AG04449 (cell line): ENCODE data around the gene ETV3L.

Experiments used
- CTCF ChIA-PET: fragments of 350-600 bp; formaldehyde crosslinking; extraction: SDS; loops from one replicate; lab custom pipeline; 2021; ENCODE audit warnings: antibody characterized with exemption; lab: Yijun Ruan, JAX
- POLR2A ChIA-PET: fragments of 400-600, 350-600 bp; formaldehyde crosslinking; extraction: SDS; loops from one replicate; lab custom pipeline; 2020; ENCODE audit warnings: antibody characterized with exemption, inconsistent platforms; lab: Yijun Ruan, JAX
- DNase-seq: peaks from one replicate; pipeline ENCODE4 v3.0.0-alpha.2; 2010; ENCODE audit warnings: low read depth, low spot score
- H3K4me3 ChIP-seq: 2 replicates; pipeline ENCODE4 v1.5.1; 2011; ENCODE audit warnings: low read depth, mild to moderate bottlenecking, control low read depth, low read length
- TF ChIP-seq, protein P1 (sequence below): IDR thresholded peaks from one replicate; pipeline ENCODE4 v1.5.1; 2011; ENCODE audit warnings: mild to moderate bottlenecking, moderate library complexity, low read length, control low read depth, inconsistent platforms; ENCODE audit not compliant: insufficient read depth; ENCODE audit errors: missing control alignments

The ETV3L gene

DNA sequence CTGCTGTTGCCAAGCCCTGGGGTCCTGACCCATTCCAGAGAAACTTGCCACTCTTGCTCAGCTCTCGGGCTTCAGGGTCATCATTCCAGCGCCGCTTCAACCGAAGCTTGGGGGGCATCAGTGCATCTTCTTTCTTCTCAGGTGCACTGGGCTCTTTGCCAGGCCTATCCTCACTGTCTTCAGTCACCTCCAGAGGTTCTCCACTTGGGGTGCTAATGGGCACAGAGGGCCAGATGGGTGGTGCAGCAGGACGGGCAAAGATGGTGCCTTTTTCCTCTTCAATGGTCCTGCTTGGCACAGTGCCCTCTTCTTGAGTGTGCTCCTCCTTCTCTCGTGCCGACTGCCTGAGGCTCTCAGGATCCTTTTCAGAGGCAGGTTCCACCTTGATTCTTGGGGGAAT lies 25.2 kb upstream of the ETV3L start:
- CTCF ChIA-PET = interaction anchor here (1.1 to 1.7 kb wide), 2 partner anchors 14 to 35 kb away, joined by 4 to 5 read pairs; no protein-coding TSS in a partner anchor
- POLR2A ChIA-PET = no interaction called here
- no peak for DNase-seq
- TF ChIP-seq, protein P1, sequence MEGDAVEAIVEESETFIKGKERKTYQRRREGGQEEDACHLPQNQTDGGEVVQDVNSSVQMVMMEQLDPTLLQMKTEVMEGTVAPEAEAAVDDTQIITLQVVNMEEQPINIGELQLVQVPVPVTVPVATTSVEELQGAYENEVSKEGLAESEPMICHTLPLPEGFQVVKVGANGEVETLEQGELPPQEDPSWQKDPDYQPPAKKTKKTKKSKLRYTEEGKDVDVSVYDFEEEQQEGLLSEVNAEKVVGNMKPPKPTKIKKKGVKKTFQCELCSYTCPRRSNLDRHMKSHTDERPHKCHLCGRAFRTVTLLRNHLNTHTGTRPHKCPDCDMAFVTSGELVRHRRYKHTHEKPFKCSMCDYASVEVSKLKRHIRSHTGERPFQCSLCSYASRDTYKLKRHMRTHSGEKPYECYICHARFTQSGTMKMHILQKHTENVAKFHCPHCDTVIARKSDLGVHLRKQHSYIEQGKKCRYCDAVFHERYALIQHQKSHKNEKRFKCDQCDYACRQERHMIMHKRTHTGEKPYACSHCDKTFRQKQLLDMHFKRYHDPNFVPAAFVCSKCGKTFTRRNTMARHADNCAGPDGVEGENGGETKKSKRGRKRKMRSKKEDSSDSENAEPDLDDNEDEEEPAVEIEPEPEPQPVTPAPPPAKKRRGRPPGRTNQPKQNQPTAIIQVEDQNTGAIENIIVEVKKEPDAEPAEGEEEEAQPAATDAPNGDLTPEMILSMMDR = no peak
- H3K4me3 ChIP-seq = no peak overlapping the region

- DNase-seq = no peak
- TF ChIP-seq, protein P1 = no peak
- ChIA-PET POLR2A (interaction anchor here (1.3 kb wide), 1 partner anchor 12 kb away, joined by 5 read pairs; no protein-coding TSS in a partner anchor), CTCF (interaction anchor here (1.3 kb wide), 1 partner anchor 29 kb away, joined by 6 read pairs; no protein-coding TSS in a partner anchor)
- H3K4me3 ChIP-seq = no peak overlapping the region
Measured at GRCh38 chr1:157119448-157119847, 19.8 kb upstream of the ETV3L start.

DNA sequence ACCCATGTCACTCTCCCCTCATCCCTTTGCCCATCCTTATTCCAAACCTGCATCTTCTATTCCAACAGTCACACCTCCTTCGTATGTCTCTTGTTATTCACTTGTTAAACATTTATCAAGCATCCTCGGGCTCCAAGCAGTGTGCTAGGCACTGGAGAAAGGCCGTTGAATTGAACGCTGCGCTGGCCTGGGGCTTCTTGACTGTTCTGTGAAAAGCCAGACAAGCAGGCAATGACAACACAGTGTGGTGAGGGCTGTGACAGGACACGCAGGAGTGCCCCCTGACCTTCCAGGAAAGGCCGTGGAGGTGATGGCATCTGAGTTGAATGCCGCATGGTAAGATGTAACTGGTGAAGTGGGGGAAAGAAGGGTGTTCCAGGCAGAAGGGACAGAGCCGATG lies 19.4 kb upstream of the ETV3L start:
- H3K4me3 ChIP-seq = no peak overlapping the region
- ChIA-PET POLR2A (interaction anchor here (1.3 kb wide), 1 partner anchor 12 kb away, joined by 5 read pairs; no protein-coding TSS in a partner anchor), CTCF (interaction anchor here (1.3 kb wide), 1 partner anchor 29 kb away, joined by 6 read pairs; no protein-coding TSS in a partner anchor)
- DNase-seq = no peak
- TF ChIP-seq, protein P1 = no peak

- CTCF ChIA-PET = interaction anchor here (4.9 kb wide), 1 partner anchor 28 kb away, joined by 28 read pairs; no protein-coding TSS in a partner anchor
- TF ChIP-seq, protein P1 = no peak
- H3K4me3 ChIP-seq = no peak overlapping the region
- no peak for DNase-seq
- POLR2A ChIA-PET = no interaction called here
Measured at GRCh38 chr1:157117527-157118057, 18.0 kb upstream of the ETV3L start.

DNA sequence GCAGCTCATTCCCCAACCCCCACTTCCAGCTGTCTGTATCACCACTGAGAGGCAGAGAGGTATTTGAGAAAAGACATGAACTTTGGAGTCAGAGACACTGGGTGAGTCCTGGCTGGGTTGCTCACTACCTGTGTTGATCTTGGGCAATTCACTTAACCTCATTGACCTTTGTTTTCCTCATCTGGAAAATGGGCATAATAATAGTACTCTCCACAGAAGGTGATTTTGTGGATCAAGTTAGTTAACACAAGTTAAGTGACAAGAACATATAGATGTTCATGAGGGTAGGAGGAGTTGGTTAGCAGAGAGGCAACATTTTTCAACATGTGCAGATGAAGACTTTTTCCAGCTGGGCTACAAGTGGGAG lies 17.1 kb upstream of the ETV3L start:
- DNase-seq = no peak
- ChIA-PET CTCF (interaction anchor here (0.6 to 4.9 kb wide), 2 partner anchors 28 to 40 kb away, joined by 3 to 28 read pairs; no protein-coding TSS in a partner anchor), POLR2A (no interaction called here)

More for the DNA sequence above, 17.1 kb upstream of the ETV3L start:
- no peak overlapping the region for H3K4me3 ChIP-seq
- TF ChIP-seq, protein P1 = no peak
